ELF-1 (cell line): ENCODE data around the gene ATP8A1.
"Not testable (repeated sequence)": the region's sequence is repeated elsewhere in the genome, so short reads cannot be mapped to it uniquely, and the experiment has no call there.

ENCODE experiments used
- DNase-seq: peaks from one replicate; pipeline ENCODE4 v3.0.0-alpha.2; 2016; ENCODE audit warnings: low read depth, low spot score

ATP8A1 gene

GRCh38 chr4:42656944-42657792, at the start of gene ATP8A1:
TSS of gene ATP8A1 (minus strand) at chr4:42657105. CDS start at chr4:42656873, 232 bp downstream.
- DNase-seq, result peak; percentile 96

GRCh38 chr4:42706086-42706485, 49.2 kb upstream of the ATP8A1 start:
- no peak for DNase-seq

GRCh38 chr4:42703813-42704212, 46.9 kb upstream of the ATP8A1 start:
- no peak for DNase-seq

- no peak for DNase-seq
Measured at GRCh38 chr4:42702895-42703294, 46.0 kb upstream of the ATP8A1 start.

- DNase-seq, result not testable (repeated sequence)
Measured at GRCh38 chr4:42701780-42702179, 44.9 kb upstream of the ATP8A1 start.

GRCh38 chr4:42690537-42690936, 33.6 kb upstream of the ATP8A1 start:
- no peak for DNase-seq

- no peak for DNase-seq
Measured at GRCh38 chr4:42683393-42683792, 26.5 kb upstream of the ATP8A1 start.

GRCh38 chr4:42678512-42678911, 21.6 kb upstream of the ATP8A1 start:
- no peak for DNase-seq

GRCh38 chr4:42676066-42676951, 19.4 kb upstream of the ATP8A1 start:
- DNase-seq, result no peak

- no peak for DNase-seq
Measured at GRCh38 chr4:42673082-42673425, 16.1 kb upstream of the ATP8A1 start.

- no peak for DNase-seq
Measured at GRCh38 chr4:42672359-42673081, 15.6 kb upstream of the ATP8A1 start.

GRCh38 chr4:42671431-42672194, 14.7 kb upstream of the ATP8A1 start:
- DNase-seq, result no peak

- no peak for DNase-seq
Measured at GRCh38 chr4:42658261-42658660, 1.4 kb upstream of the ATP8A1 start.

GRCh38 chr4:42656679-42656943, 294 bp downstream of the ATP8A1 start:
- no peak for DNase-seq

- DNase-seq, result peak; percentile 36
Measured at GRCh38 chr4:42655921-42656678, 805 bp downstream of the ATP8A1 start.

- no peak for DNase-seq
Measured at GRCh38 chr4:42655269-42655637, 1.7 kb downstream of the ATP8A1 start.

GRCh38 chr4:42654631-42655268, 2.2 kb downstream of the ATP8A1 start:
- no peak for DNase-seq

GRCh38 chr4:42653626-42654560, 3.0 kb downstream of the ATP8A1 start:
- DNase-seq, result no peak

- peak; percentile 9 for DNase-seq
Measured at GRCh38 chr4:42652529-42653231, 4.2 kb downstream of the ATP8A1 start.
